Measurements from ENCODE around the gene GSPT1. TPM values are rescaled to one million over a fixed set of nuclear protein-coding genes. Genes with fewer than 3 reads are reported as not detected.

GSPT1 gene
- total RNA-seq, 1 experiment from 2014 or later: 173 TPM

- Histone ChIP-seq H3K4me2 (ENCODE audit: insufficient read depth, insufficient read length, low read length) (no peak overlapping the region), H3K18ac (ENCODE audit: insufficient read length, low read depth, low read length) (no peak overlapping the region), H3K4ac (ENCODE audit: low read depth, low read length) (no peak overlapping the region), H2AFZ (ENCODE audit: low read length) (no peak overlapping the region), H2BK5ac (ENCODE audit: insufficient read length, low read length) (no peak overlapping the region), H3K9me3 (ENCODE audit: control insufficient read depth, low read depth, low read length) (no peaks in the 10 kb centered on the region), H3K27me3 (ENCODE audit: insufficient read depth, low read length) (no peaks in the 10 kb centered on the region), H3K27ac (ENCODE audit: insufficient read length, low read depth, low read length) (no peak overlapping the region), H3K23ac (ENCODE audit: insufficient read length, low read depth, low read length) (no peak overlapping the region), H3K9ac (ENCODE audit: extremely low read depth, insufficient read length, low read length) (no peak overlapping the region), H3K14ac (ENCODE audit: insufficient read depth, low read length) (no peak overlapping the region), H3K56ac (ENCODE audit: insufficient read length, low read depth, low read length) (no peak overlapping the region), H4K5ac (ENCODE audit: insufficient read length, low read depth, low read length) (no peak overlapping the region), H3T11ph (ENCODE audit: low read length) (no peak overlapping the region), H2BK20ac (ENCODE audit: low read depth, low read length, poor library complexity, severe bottlenecking) (no peak overlapping the region), H3K79me1 (ENCODE audit: insufficient read depth, low read depth, low read length, poor library complexity, severe bottlenecking) (peaks cover 3% of the 10 kb centered on the region), H3K23me2 (ENCODE audit: insufficient read length, low read depth, low read length, poor library complexity, severe bottlenecking) (no peaks in the 10 kb centered on the region), H3K4me1 (ENCODE audit: insufficient read depth, low read length) (no peaks in the 10 kb centered on the region), H3K79me2 (ENCODE audit: insufficient read depth, low read length) (no peaks in the 10 kb centered on the region), H4K20me1 (ENCODE audit: control insufficient read depth, insufficient read depth, insufficient read length) (no peaks in the 10 kb centered on the region), H2BK120ac (ENCODE audit: low read depth, low read length, poor library complexity, severe bottlenecking) (no peak overlapping the region), H2BK12ac (ENCODE audit: insufficient read length, low read depth, low read length) (no peak overlapping the region), H4K91ac (ENCODE audit: insufficient read length, low read depth, low read length) (no peak overlapping the region), H4K8ac (replicated peaks; ENCODE audit: insufficient read length, low read depth, low read length) (no peak overlapping the region), H2AK5ac (ENCODE audit: insufficient read length, low read length) (no peak overlapping the region), H2BK15ac (ENCODE audit: low read depth, low read length) (no peak overlapping the region)
- whole genome bisulfite sequencing (ENCODE audit: extremely low coverage, insufficient read length, low lambda C conversion rate): no CpG with 5 or more reads among the region's 4 CpGs
- no peak overlapping the region for H3K27ac Mint-ChIP-seq
- no peak for DNase-seq
- H3K36me3 Mint-ChIP-seq (ENCODE audit: insufficient read depth in 1 of 3, low read depth in 3 of 3): peaks cover 27 to 73% (median 57%) of the 10 kb centered on the region in 3 experiments
- H3K4me1 Mint-ChIP-seq: no peaks in the 10 kb centered on the region
- H3K27me3 Mint-ChIP-seq (ENCODE audit: low read depth): no peaks in the 10 kb centered on the region
- H3K4me3 Mint-ChIP-seq: no peak overlapping the region
- no peak for TF ChIP-seq CTCF (conservative IDR thresholded peaks at IDR 0.05)
- no peaks in the 10 kb centered on the region for H3K9me3 Mint-ChIP-seq
Measured at GRCh38 chr16:11892761-11893160, 23.0 kb downstream of the GSPT1 start.
